H1 (cell line): ENCODE results near the gene KIF26B. TPM values are rescaled to one million over a fixed set of nuclear protein-coding genes. Genes with fewer than 3 reads are reported as not detected.

ENCODE experiments used
- CTCF ChIA-PET: fragments of 300-600 bp; sonication (Branson Sonifier 250); formaldehyde crosslinking; loops from one replicate; lab custom pipeline; 2021; ENCODE audit not compliant: partially characterized antibody; lab: Charles Lee
- POLR2A ChIA-PET: fragments of 300-600 bp; sonication (Branson Sonifier 250); formaldehyde crosslinking; loops from one replicate; lab custom pipeline; 2021; ENCODE audit warnings: inconsistent platforms; ENCODE audit not compliant: partially characterized antibody; lab: Charles Lee
- DNase-seq, 2 experiments: peaks; one replicate each; pipeline versions ENCODE4 v3.0.0 to v3.0.0-alpha.2; 2010 to 2022; ENCODE audit warnings: low spot score in 2 of 2, low read depth in 1 of 2, mixed read lengths in 1 of 2
- FAIRE-seq: peaks from 2 replicates; lab custom pipeline; 2011; peaks lifted over from hg19 to GRCh38; lab: Jason Lieb, UNC
- H2AFZ ChIP-seq: 2 replicates; pipeline ENCODE4 v1.8.1; 2012; ENCODE audit warnings: low read length, inconsistent platforms
- H2AK5ac ChIP-seq: 2 replicates; pipeline ENCODE4 v1.6.1; 2013; ENCODE audit warnings: low read depth, low read length
- H2BK120ac ChIP-seq: replicated peaks from 2 replicates; pipeline ENCODE3; 2013; ENCODE audit warnings: low read depth, low read length, inconsistent platforms
- H2BK12ac ChIP-seq: 2 replicates; pipeline ENCODE4 v1.6.1; 2013; ENCODE audit warnings: low read depth, low read length
- H2BK15ac ChIP-seq: 2 replicates; pipeline ENCODE4 v1.6.1; 2013; ENCODE audit warnings: low read length
- H2BK20ac ChIP-seq: 2 replicates; pipeline ENCODE4 v1.6.1; 2013; ENCODE audit warnings: low read length
- H2BK5ac ChIP-seq: 2 replicates; pipeline ENCODE4 v1.6.1; 2013; ENCODE audit warnings: low read depth, low read length
- H3K14ac ChIP-seq: 2 replicates; pipeline ENCODE4 v1.6.1; 2013; ENCODE audit warnings: inconsistent platforms; ENCODE audit not compliant: insufficient read length
- H3K18ac ChIP-seq: 2 replicates; pipeline ENCODE4 v1.6.1; 2013; ENCODE audit warnings: low read length; ENCODE audit errors: extremely low read depth
- H3K23ac ChIP-seq: 2 replicates; pipeline ENCODE4 v1.6.1; 2013; ENCODE audit warnings: inconsistent platforms; ENCODE audit not compliant: insufficient read length
- H3K23me2 ChIP-seq: 2 replicates; pipeline ENCODE4 v1.6.1; 2013; ENCODE audit warnings: low read depth, low read length
- H3K27ac ChIP-seq: 2 replicates; pipeline ENCODE4 v1.6.1; 2011; ENCODE audit warnings: low read depth, low read length, inconsistent platforms
- H3K27me3 ChIP-seq, 4 experiments: replicated peaks in 1 of 4; 1 replicate in 1 of 4; 2 replicates in 3 of 4; pipeline versions ENCODE4 v1.6.1 to v1.8.1; 2011 to 2013; ENCODE audit warnings: low read length in 3 of 4, mild to moderate bottlenecking in 3 of 4, inconsistent platforms in 2 of 4, mixed read lengths in 2 of 4, moderate library complexity in 1 of 4; ENCODE audit not compliant: control insufficient read depth in 3 of 4, insufficient read depth in 3 of 4; ENCODE audit errors: extremely low read depth in 1 of 4
- H3K36me3 ChIP-seq, 4 experiments: 2 replicates each; pipeline versions ENCODE4 v1.6.1 to v1.8.1; 2011 to 2013; ENCODE audit warnings: mild to moderate bottlenecking in 4 of 4, low read length in 3 of 4, moderate library complexity in 2 of 4, control low read depth in 1 of 4, inconsistent platforms in 1 of 4; ENCODE audit not compliant: insufficient read depth in 4 of 4, control insufficient read depth in 2 of 4
- H3K4ac ChIP-seq: replicated peaks from 2 replicates; pipeline ENCODE3; 2013; ENCODE audit warnings: low read length, low read depth, mixed read lengths, inconsistent platforms; ENCODE audit not compliant: insufficient read length
- H3K4me1 ChIP-seq, 4 experiments: replicated peaks in 1 of 4; 1 replicate in 1 of 4; 2 replicates in 3 of 4; pipeline versions ENCODE4 v1.6.1 to v1.8.1; 2011 to 2013; ENCODE audit warnings: low read length in 3 of 4, inconsistent platforms in 2 of 4, mixed read lengths in 1 of 4; ENCODE audit not compliant: insufficient read depth in 4 of 4, control insufficient read depth in 3 of 4
- H3K4me2 ChIP-seq, 2 experiments: 2 replicates each; pipeline versions ENCODE4 v1.6.1 to v1.8.1; 2011 to 2013; ENCODE audit warnings: low read depth in 2 of 2, low read length in 2 of 2, control low read depth in 1 of 2, inconsistent platforms in 1 of 2, mild to moderate bottlenecking in 1 of 2; ENCODE audit not compliant: insufficient read depth in 1 of 2
- H3K4me3 ChIP-seq, 4 experiments: fragments of 200-600, 300-600 bp in 1 of 4; sonication (generic), shearing (Covaris generic), sonication (Bioruptor Twin) in 1 of 4; 2 replicates each; pipeline versions ENCODE4 v1.5.1 to v1.8.1; 2011 to 2016; ENCODE audit warnings: low read length in 4 of 4, low read depth in 3 of 4, control low read depth in 2 of 4, inconsistent platforms in 2 of 4, mild to moderate bottlenecking in 2 of 4, mixed read lengths in 1 of 4, moderate library complexity in 1 of 4; ENCODE audit not compliant: insufficient read depth in 2 of 4; ENCODE audit errors: extremely low read depth in 1 of 4
- H3K56ac ChIP-seq: replicated peaks from 2 replicates; pipeline ENCODE3; 2013; ENCODE audit warnings: low read depth, mild to moderate bottlenecking, mixed read lengths, low read length, inconsistent platforms; ENCODE audit not compliant: insufficient read length
- H3K79me1 ChIP-seq: 2 replicates; pipeline ENCODE4 v1.6.1; 2013; ENCODE audit warnings: low read depth, low read length, control low read depth
- H3K79me2 ChIP-seq, 2 experiments: 2 replicates each; pipeline versions ENCODE4 v1.6.1 to v1.8.1; 2012 to 2013; ENCODE audit warnings: low read length in 2 of 2, mild to moderate bottlenecking in 2 of 2, inconsistent platforms in 1 of 2; ENCODE audit not compliant: insufficient read depth in 2 of 2, control insufficient read depth in 1 of 2
- H3K9ac ChIP-seq, 4 experiments: replicated peaks in 1 of 4; 1 replicate in 1 of 4; 2 replicates in 3 of 4; pipeline versions ENCODE4 v1.6.1 to v1.8.1; 2011 to 2013; ENCODE audit warnings: low read depth in 3 of 4, low read length in 3 of 4, control low read depth in 2 of 4, mild to moderate bottlenecking in 2 of 4, moderate library complexity in 2 of 4, inconsistent platforms in 1 of 4; ENCODE audit errors: extremely low read depth in 1 of 4
- H3K9me3 ChIP-seq, 2 experiments: 2 replicates each; pipeline versions ENCODE4 v1.6.1 to v1.8.1; 2012 to 2013; ENCODE audit warnings: mild to moderate bottlenecking in 2 of 2, moderate library complexity in 2 of 2, control low read depth in 1 of 2, inconsistent platforms in 1 of 2, low read depth in 1 of 2, low read length in 1 of 2, mixed read lengths in 1 of 2; ENCODE audit not compliant: insufficient read depth in 2 of 2
- H4K20me1 ChIP-seq, 2 experiments: replicated peaks in 1 of 2; 2 replicates each; pipeline versions ENCODE3 to v1.8.1; 2011 to 2013; ENCODE audit warnings: inconsistent platforms in 2 of 2, low read length in 2 of 2, mild to moderate bottlenecking in 1 of 2; ENCODE audit not compliant: insufficient read depth in 2 of 2, control insufficient read depth in 1 of 2
- H4K5ac ChIP-seq: 2 replicates; pipeline ENCODE4 v1.6.1; 2013; ENCODE audit warnings: low read length, low read depth, mixed read lengths, inconsistent platforms; ENCODE audit not compliant: insufficient read length
- H4K8ac ChIP-seq: 2 replicates; pipeline ENCODE4 v1.8.0; 2013; ENCODE audit warnings: mild to moderate bottlenecking, moderate library complexity, low read length, inconsistent platforms; ENCODE audit not compliant: insufficient read depth; ENCODE audit errors: extremely low read depth
- H4K91ac ChIP-seq: replicated peaks from 2 replicates; pipeline ENCODE3; 2013; ENCODE audit warnings: low read length, mixed read lengths, inconsistent platforms; ENCODE audit not compliant: insufficient read length
- BCL11A ChIP-seq, 2 experiments: IDR thresholded peaks; one replicate each; pipeline ENCODE4 v1.6.1; 2011; ENCODE audit warnings: low read depth in 2 of 2, low read length in 2 of 2, mild to moderate bottlenecking in 2 of 2
- MAX ChIP-seq: IDR thresholded peaks from 2 replicates; pipeline ENCODE4 v1.6.1; 2012; ENCODE audit warnings: inconsistent platforms
- POLR2AphosphoS5 ChIP-seq: IDR thresholded peaks from 2 replicates; pipeline ENCODE4 v1.6.1; 2011; ENCODE audit warnings: low read depth, low read length
- SIN3A ChIP-seq, 2 experiments: IDR thresholded peaks in 1 of 2; conservative IDR thresholded peaks in 1 of 2; 2 replicates each; pipeline ENCODE4 v1.6.1; 2011 to 2012; ENCODE audit warnings: low read length in 2 of 2, improper control_type of control experiment in 1 of 2, low read depth in 1 of 2, mild to moderate bottlenecking in 1 of 2
- SP2 ChIP-seq: IDR thresholded peaks from 2 replicates; pipeline ENCODE4 v1.6.1; 2012; ENCODE audit warnings: mild to moderate bottlenecking, low read length, inconsistent platforms
- SUZ12 ChIP-seq: fragments of 200-600 bp; sonication (generic); IDR thresholded peaks from 2 replicates; pipeline ENCODE4 v1.6.1; 2012; ENCODE audit warnings: mild to moderate bottlenecking, inconsistent platforms, low read length, moderate library complexity, mixed read lengths
- WGBS, 2 experiments: shearing (Covaris generic) in 1 of 2; methylation state at CpG; one replicate each; pipeline versions ENCODE4 v1.1.6 to v1.1.7; 2013 to 2015; ENCODE audit warnings: low lambda C conversion rate in 2 of 2, mixed read lengths in 2 of 2, inconsistent platforms in 1 of 2, low coverage in 1 of 2, missing lambda C conversion rate in 1 of 2; ENCODE audit not compliant: insufficient replicate concordance in 2 of 2, insufficient coverage in 1 of 2, insufficient read length in 1 of 2; ENCODE audit errors: extremely low coverage in 1 of 2, missing lambda C conversion rate in 1 of 2; 5-methylcytosine and 5-hydroxymethylcytosine counted together
- polyA plus RNA-seq, 7 experiments: library from polyadenylated mRNA; depleted of rRNA in 3 of 7; stranded (reverse) in 5 of 7; unstranded in 2 of 7; fragments of >200 nt in 5 of 7; fragments of 200-250 nt in 2 of 7; gene quantifications; 1 replicate in 5 of 7; 2 replicates in 1 of 7; 4 replicates in 1 of 7; pipeline versions ENCODE4 v1.2.1 to v1.2.3, GENCODE V29; 2011 to 2013; ENCODE audit warnings: missing spikeins in 2 of 7, mixed read lengths in 2 of 7
- total RNA-seq: library from RNA; stranded (reverse); fragmentation: NEBNext Ultra II Directional; extraction: Animal tissue kit (Norgen Biotek cat#: 25700); gene quantifications from 2 replicates; pipeline ENCODE4 v1.2.1, GENCODE V29; 2021

Gene KIF26B
- total and polyA plus RNA-seq, 2 of the 8 experiments (the other 6 are each of a cell fraction or from before 2014, with no cell fraction given), result 0.06 to 0.28 TPM

- POLR2A ChIA-PET, result no interaction called here
- WGBS, 2 experiments, result 98% methylated on average over 8 of the region's 10 CpGs; no CpG with 5 or more reads in 1 of the 2 experiments
- H2BK12ac ChIP-seq, result no peak overlapping the region
Measured at GRCh38 chr1:245211761-245212160, 57.0 kb downstream of the KIF26B start.

More at GRCh38 chr1:245211761-245212160, 57.0 kb downstream of the KIF26B start:
- H3K4me2 ChIP-seq, result no peak overlapping the region
- H3K56ac ChIP-seq, result no peak overlapping the region
- TF ChIP-seq SIN3A (conservative IDR thresholded peaks at IDR 0.05 in 1 of 2, IDR thresholded peaks at IDR 0.05 in 1 of 2; ENCODE audit: low read depth in 1 of 2, low read length in 2 of 2), result no peak
- TF ChIP-seq SP2, result no peak
- TF ChIP-seq SUZ12, result no peak
- TF ChIP-seq BCL11A (IDR thresholded peaks at IDR 0.05; ENCODE audit: low read depth in 2 of 2, low read length in 2 of 2), result no peak
- no peak for TF ChIP-seq POLR2AphosphoS5
- TF ChIP-seq MAX, result no peak
- CTCF ChIA-PET, result no interaction called here
- no peak overlapping the region for H2BK5ac ChIP-seq
- no peak overlapping the region for H4K8ac ChIP-seq
- H2BK120ac ChIP-seq, result no peak overlapping the region
- no peak overlapping the region for H2BK20ac ChIP-seq
- no peak overlapping the region for H3K9ac ChIP-seq
- no peak overlapping the region for H3K18ac ChIP-seq
- no peak overlapping the region for H2BK15ac ChIP-seq
- no peak for DNase-seq
- H3K79me2 ChIP-seq, result no peaks in the 10 kb centered on the region
- H3K23ac ChIP-seq, result no peak overlapping the region
- no peak overlapping the region for H3K27ac ChIP-seq
- FAIRE-seq, result no peak
- peaks cover 0 to 4% (median 1%) of the 10 kb centered on the region in 4 experiments; a peak in 4 of 7 replicates for H3K4me1 ChIP-seq
- no peak overlapping the region for H4K91ac ChIP-seq
- H3K27me3 ChIP-seq, result no peaks in the 10 kb centered on the region
- no peaks in the 10 kb centered on the region for H3K9me3 ChIP-seq
- H3K23me2 ChIP-seq, result no peaks in the 10 kb centered on the region
- no peak overlapping the region for H3K4ac ChIP-seq
- no peaks in the 10 kb centered on the region for H4K20me1 ChIP-seq
- H3K36me3 ChIP-seq, result no peaks in the 10 kb centered on the region
- H2AFZ ChIP-seq, result no peak overlapping the region
- H2AK5ac ChIP-seq, result no peak overlapping the region
- no peaks in the 10 kb centered on the region for H3K79me1 ChIP-seq
- no peak overlapping the region for H3K14ac ChIP-seq
- H4K5ac ChIP-seq, result no peak overlapping the region
- H3K4me3 ChIP-seq, result no peak overlapping the region
